G401.6 (cell line): Measurements from ENCODE around the gene SPAG9.
"Not testable (repeated sequence)": the region's sequence is repeated elsewhere in the genome, so short reads cannot be mapped to it uniquely, and the experiment has no call there.

ENCODE experiments used
- FAIRE-seq: peaks from 2 replicates; lab custom pipeline; 2012; peaks lifted over from hg19 to GRCh38; lab: Jason Lieb, UNC

Gene SPAG9

DNA sequence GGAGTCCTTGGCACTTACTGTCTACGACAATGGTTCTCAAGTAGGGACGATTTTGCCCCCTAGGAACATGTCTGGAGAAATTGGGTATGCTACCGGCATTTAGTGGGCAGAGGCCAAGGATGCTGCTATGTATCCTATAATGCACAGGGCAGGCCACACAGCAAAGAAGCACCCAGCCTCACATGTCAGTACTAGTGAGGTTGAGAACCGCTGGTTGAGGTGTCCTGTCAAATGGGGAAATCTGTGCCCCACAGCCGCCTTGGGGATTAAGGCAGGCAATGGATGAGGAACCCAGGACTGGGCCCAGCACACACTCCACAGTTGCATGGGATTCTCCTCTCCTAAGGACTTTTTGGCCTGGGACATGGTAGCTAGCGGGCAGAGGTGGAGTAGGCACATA, 167.8 kb downstream of the SPAG9 start:
- FAIRE-seq: no peak

GRCh38 chr17:50952013-50952412, 168.7 kb downstream of the SPAG9 start:
- no peak for FAIRE-seq

DNA sequence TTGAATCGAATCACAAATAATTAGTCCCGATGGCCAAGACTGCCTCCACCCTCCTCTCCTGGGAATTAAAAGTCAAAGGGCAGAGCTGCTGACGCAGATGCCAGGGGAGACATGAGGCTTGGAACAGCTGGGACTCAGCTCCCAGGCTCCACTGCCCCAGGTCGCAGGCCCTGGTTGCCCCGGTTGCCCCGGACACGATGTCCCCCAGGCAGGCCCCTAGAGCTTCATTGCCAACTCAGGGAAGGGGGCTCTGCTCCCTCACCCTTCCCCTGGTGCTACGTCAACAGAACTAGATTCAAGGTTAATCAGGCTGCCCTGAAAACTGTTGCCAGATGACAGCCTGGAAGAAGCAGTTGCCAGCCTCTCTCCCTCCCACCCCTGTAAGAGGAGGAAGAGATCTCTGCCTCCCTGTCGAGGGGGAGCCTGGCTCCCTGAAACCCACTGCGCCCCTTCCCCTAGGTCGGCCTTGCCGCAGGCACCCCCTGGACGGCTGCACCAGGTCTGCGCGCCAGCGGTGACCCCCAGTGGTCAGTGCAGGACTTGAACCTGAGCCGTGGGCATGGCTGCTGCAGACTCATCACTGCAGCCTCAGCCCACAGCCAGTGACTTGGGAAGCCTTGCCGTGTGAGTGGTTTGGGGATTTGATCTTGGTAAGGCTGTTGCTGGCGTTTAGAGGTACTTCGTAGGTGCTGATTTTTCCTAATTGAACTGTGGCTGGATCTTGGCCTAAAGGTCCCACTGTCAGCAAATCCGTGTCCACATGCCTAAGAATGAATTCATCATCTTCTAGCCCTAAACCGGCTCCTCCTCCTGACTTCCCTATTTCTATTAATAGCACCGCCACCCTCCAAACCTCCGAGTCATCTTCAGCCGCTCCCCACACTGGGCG, 170.4 kb downstream of the SPAG9 start:
- peak; percentile 90 for FAIRE-seq

- no peak for FAIRE-seq
These were observed 171.3 kb downstream of the SPAG9 start for GRCh38 chr17:50949128-50949988.

- FAIRE-seq: no peak
These were observed 172.0 kb downstream of the SPAG9 start for GRCh38 chr17:50948711-50949110.

DNA sequence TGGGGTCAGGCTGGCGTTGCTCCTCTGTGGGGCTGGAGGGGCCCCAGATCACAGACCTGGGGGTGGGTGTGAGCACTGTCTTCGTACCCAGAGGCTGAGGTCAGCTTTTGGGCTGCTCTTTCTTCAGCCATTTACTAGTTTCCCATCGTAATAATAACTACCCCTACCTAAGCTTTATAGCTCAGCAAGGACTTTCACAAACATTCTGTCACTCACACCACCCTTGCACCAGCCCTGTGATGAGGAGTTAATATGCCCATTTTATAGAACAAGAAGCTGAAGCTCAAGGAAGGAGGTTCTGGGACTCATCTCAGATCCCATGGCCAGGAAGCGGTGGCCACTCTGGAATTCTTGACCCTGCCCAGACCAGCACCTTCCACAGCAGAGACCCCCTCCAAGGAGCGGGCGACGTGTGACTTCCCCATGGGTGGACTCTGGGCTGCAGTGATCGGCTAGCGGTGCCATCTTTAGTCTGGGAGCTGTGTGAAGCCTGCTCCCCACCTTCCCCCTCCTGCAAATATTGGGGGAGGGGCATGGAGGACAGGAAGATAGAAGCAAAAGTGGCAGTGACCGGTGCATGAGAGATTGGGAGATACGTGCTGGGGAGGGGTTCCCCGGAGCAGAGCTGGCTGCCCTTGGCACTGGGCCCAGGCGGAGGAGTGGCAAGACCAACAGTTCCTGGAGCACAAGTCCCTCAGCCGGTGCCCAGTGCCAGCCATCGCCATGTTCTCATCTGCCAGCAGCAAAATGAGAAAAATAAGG, 172.7 kb downstream of the SPAG9 start:
- no peak for FAIRE-seq

DNA sequence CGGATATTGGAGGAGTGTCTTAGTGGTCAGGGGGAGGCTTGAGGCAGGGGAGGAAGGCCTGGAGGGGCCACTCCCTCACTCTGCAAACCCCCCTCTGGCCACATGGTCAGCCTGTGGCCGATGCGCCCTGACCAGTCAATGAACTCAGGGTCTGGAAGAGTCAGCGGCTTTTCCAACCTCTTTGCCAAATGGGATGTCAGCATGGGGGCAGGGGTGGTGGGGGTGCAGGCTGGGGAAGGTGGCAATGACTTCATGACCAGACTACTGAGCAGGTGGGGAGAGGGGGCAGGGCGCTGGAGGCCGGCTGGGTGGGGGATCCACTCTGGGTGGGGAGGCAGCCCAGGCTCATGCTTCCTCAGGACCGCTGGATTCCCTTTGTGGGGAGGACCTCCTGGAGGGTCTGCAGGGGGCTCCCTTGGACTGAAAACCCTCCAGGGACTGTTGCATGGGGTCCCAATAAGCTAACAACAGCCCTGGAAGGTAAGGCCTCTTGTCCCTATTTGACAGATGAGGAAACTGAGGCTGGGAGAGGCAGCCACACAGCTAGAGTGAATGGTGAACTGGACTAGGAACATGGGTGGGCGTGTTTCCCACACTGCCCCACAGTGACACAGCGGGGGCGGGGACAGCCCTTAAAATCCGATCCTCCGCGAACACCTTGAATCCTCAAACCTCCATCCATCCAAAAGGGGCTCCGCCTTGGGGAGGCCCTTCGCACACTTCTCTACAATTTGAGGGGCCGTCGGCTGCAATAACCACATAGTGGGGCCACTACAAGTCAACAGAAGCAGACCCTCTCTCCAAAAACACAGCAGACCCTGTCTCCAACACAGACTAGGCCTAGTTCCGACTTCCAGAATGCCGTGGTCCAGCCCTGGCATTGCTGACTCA, 173.5 kb downstream of the SPAG9 start:
- no peak for FAIRE-seq

GRCh38 chr17:50946223-50946890, 174.3 kb downstream of the SPAG9 start:
- FAIRE-seq: no peak

DNA sequence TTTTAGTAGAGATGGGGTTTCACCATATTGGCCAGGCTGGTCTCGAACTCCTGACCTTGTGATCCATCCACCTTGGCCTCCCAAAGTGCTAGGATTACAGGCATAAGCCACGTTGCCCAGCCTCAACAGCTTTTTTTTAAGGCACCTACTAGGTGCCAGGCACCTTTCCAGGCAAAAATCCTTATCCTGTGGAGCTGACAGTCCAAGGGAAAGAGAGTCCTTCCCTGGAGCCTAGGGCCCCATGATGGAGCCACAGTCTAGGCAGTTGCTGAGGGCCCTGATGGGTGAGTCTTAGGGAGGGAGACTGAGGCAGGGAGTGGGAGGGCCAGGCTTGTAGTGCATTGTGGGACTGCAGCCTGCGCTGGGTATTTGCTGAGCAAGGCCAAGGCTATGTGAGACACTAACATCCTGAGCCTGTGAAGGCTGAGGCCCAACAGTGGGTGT, 174.9 kb downstream of the SPAG9 start:
- FAIRE-seq: no peak

- no peak for FAIRE-seq
These were observed 175.6 kb downstream of the SPAG9 start for GRCh38 chr17:50944902-50945720.

DNA sequence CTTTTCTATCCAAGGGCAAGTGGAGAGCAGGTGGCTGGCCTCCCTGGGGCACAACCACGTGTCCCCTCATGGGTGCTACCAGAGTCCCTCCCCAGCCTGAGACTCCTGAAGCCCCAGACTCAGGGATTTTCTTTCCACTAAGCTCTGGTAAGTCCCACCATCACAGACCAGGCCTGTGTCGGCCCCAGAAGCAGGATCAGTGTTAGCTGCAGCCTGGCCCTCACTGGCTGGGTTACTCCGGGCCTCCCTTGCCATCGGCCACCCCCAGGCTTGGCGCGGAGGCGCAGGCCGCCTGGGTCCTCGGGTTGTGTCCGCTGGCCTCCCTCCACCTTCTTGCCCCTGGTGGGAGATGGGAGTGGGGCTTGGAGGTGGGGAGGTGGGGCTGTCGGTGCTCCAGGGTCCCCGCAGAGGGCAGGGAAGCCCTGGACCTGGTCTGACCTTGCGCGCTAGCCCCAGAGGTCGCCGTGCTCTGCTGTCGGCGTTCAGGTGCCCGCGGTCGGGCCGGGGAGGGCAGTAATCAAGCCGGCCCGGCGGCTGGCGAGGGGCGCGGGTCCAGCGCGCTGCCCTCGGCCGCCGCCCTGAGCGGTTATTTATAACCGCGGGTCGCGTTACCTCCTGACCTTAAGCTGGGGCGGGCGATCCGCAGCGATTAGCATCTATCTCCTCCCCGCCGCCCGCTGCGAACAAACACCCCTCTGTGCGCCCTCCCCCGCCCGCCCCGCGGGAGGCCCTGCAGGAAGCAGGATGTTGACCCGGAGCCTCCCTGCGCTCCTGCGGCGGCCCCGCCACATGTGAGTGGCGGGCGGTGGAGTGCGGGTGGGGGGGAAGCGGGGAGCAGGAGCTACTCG, 176.4 kb downstream of the SPAG9 start:
- FAIRE-seq: no peak

DNA sequence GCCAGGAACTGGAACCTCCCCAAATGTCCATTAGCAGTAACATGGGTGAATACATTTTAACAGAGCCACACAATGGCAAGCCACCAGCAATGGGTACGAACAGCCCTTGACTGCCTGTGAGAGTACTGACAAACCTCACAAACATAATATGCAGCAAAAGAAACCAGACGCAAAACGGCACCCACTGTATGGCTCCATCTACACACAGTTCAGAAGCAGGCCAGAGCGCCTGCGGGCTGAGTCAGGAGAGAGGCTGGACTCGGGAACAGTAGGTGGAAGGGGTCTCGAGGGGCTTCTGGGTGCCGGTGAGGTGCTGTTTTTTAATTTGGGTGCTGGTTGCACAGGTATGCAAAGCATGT, 177.1 kb downstream of the SPAG9 start:
- no peak for FAIRE-seq

- not testable (repeated sequence) for FAIRE-seq
These were observed 179.0 kb downstream of the SPAG9 start for GRCh38 chr17:50941676-50942048.

GRCh38 chr17:50939795-50940684, 180.6 kb downstream of the SPAG9 start:
- FAIRE-seq: no peak

DNA sequence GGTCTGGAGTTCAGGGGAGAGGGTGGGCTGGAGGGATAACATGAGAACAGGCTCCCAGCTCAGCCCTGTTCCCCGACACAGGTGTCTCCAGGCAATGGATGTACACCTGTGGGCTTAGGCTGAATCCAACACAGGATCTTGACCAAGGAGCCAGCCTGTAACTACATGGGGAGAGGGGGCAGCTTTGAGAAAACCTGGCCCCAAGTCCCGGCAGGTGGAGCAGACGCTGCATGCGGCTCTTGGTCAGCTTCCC, 181.2 kb downstream of the SPAG9 start:
- no peak for FAIRE-seq

DNA sequence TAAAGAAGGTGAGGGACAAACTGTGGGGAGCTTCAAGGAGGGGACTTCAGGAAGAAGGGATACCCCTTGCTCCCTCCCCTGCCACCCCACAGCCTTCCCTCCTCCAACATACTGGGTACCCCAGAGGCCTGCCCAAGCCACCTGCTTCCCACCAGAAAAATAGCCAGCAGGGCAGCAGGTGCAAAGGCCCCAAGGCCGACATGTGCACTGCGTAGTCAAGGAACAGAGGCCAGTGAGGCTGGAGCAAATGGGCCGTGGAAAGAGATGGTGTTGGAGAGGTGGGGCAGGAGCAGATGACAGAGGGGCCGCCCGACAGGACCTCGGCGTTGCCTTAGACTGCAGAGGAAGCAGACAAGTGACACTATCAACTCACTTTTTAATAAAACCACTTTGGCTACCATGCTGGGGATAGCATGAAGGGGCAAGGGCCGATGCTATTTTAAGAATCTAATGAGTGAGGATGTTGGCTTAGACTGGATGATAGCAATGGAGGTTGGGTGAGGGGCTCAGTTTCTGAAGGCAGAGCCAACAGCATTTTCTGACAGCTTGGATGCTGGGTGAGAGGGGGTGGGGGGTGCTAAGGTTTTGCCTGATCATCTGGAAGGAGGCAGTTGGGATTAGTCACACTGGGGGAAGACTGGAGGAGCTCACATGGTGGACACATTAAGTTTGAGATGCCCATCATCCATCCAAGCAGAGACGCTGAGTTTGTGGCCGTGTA, 181.7 kb downstream of the SPAG9 start:
- no peak for FAIRE-seq

- no peak for FAIRE-seq
These were observed 184.7 kb downstream of the SPAG9 start for GRCh38 chr17:50935996-50936266.
